Bronchial epithelial cell (primary cell): ENCODE results near the gene ERV3-1. TPM values are rescaled to one million over a fixed set of nuclear protein-coding genes. Genes with fewer than 3 reads are reported as not detected.

ENCODE experiments used
- DNase-seq: peaks from one replicate; pipeline ENCODE4 v3.0.0-alpha.2; 2010; ENCODE audit warnings: low read depth
- FAIRE-seq: peaks from 2 replicates; lab custom pipeline; 2011; peaks lifted over from hg19 to GRCh38; lab: Jason Lieb, UNC
- H3K27me3 ChIP-seq: 2 replicates; pipeline ENCODE4 v1.5.1; 2011; ENCODE audit warnings: low read length; ENCODE audit not compliant: control insufficient read depth, insufficient read depth
- H3K36me3 ChIP-seq: 2 replicates; pipeline ENCODE4 v1.5.1; 2011; ENCODE audit warnings: low read length; ENCODE audit not compliant: control insufficient read depth, insufficient read depth
- H3K4me3 ChIP-seq: 2 replicates; pipeline ENCODE4 v1.5.1; 2011; ENCODE audit warnings: mild to moderate bottlenecking, low read depth, low read length, control low read depth
- total RNA-seq: library from RNA; depleted of rRNA; stranded (reverse); fragments of >200 nt; gene quantifications from 2 replicates; pipeline ENCODE4 v1.2.1, GENCODE V29; 2014
- TF ChIP-seq, protein P1 (sequence below): IDR thresholded peaks from 2 replicates; pipeline ENCODE4 v1.5.1; 2011; ENCODE audit warnings: mild to moderate bottlenecking, moderate library complexity, low read length, control low read depth, inconsistent platforms; ENCODE audit not compliant: insufficient read depth, severe bottlenecking

The ERV3-1 gene
- total RNA-seq, 1 donor from 2014 or later, result 7.4 TPM

- Histone ChIP-seq H3K36me3 (peaks cover 4% of the 10 kb centered on the region), H3K27me3 (no peaks in the 10 kb centered on the region), H3K4me3 (no peak within 1 kb of the TSS)
- DNase-seq (no peak), FAIRE-seq (no peak)
- TF ChIP-seq, protein P1, sequence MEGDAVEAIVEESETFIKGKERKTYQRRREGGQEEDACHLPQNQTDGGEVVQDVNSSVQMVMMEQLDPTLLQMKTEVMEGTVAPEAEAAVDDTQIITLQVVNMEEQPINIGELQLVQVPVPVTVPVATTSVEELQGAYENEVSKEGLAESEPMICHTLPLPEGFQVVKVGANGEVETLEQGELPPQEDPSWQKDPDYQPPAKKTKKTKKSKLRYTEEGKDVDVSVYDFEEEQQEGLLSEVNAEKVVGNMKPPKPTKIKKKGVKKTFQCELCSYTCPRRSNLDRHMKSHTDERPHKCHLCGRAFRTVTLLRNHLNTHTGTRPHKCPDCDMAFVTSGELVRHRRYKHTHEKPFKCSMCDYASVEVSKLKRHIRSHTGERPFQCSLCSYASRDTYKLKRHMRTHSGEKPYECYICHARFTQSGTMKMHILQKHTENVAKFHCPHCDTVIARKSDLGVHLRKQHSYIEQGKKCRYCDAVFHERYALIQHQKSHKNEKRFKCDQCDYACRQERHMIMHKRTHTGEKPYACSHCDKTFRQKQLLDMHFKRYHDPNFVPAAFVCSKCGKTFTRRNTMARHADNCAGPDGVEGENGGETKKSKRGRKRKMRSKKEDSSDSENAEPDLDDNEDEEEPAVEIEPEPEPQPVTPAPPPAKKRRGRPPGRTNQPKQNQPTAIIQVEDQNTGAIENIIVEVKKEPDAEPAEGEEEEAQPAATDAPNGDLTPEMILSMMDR, result no peak
Measured at GRCh38 chr7:64990936-64991335, 15.6 kb downstream of the ERV3-1 start, which contains the start of gene ZNF117. TSS of gene ZNF117 (minus strand) at chr7:64991036.

- Histone ChIP-seq H3K27me3 (no peaks in the 10 kb centered on the region), H3K4me3 (no peak overlapping the region), H3K36me3 (peaks cover 4% of the 10 kb centered on the region)
- FAIRE-seq (no peak), DNase-seq (no peak)
- TF ChIP-seq, protein P1, result no peak
Measured at GRCh38 chr7:64990216-64990615, 16.3 kb downstream of the ERV3-1 start.

DNA sequence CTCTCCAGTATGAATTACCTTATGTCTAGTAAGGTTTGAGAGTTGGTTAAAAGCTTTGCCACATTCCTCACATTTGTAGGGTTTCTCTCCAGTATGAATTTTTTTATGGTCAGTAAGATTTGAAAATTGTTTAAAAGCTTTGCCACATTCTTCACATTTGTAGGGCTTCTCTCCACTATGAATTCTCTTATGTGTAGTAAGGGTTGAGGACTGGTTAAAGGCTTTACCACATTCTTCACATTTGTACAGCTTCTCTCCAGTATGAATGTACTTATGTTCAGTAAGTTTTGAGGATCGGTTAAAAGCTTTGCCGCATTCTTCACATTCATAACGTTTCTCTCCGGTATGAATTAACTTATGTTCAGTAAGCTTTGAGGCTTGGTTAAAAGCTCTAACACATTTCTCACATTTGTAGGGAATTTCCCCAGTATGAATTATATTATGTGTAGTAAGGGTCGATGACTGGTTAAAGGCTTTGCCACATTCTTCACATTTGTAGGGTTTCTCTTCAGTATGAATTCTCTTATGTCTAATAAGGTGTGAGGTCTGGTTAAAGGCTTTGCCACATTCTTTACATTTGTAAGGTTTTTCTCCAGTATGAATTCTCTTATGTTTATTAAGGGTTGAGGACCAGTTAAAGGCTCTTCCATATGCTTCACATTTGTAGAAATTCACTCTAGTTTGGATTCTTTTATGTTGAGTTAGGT is 27.8 kb downstream of the ERV3-1 start:
- FAIRE-seq, result no peak
- no peak overlapping the region for H3K4me3 ChIP-seq
- peaks cover 3% of the 10 kb centered on the region for H3K36me3 ChIP-seq
- no peak for DNase-seq
- H3K27me3 ChIP-seq, result no peaks in the 10 kb centered on the region
- TF ChIP-seq, protein P1, result no peak

DNA sequence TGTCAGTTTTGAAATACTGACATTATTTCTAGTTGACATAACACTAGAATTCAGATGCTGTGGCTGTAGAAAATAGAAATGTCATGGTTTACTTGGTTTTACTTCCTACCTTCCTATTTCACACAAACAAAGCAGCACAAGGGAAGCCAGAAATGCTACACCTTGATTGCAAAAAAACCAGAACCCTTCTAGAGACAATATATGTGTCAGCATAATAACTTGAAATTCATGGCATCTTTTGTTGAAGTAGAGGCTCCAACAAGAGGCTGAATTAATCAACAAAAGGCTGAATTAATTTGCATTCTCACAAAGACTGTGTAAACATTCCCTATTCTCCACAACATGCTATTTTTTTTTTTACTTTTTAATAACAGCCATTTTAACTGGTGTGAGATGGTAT is 40.9 kb downstream of the ERV3-1 start:
- FAIRE-seq (no peak), DNase-seq (no peak)
- no peaks in the 10 kb centered on the region for H3K27me3 ChIP-seq
- H3K4me3 ChIP-seq, result no peak overlapping the region
- TF ChIP-seq, protein P1, result no peak
- H3K36me3 ChIP-seq, result no peaks in the 10 kb centered on the region

- TF ChIP-seq, protein P1, result no peak
- no peak for FAIRE-seq
- no peaks in the 10 kb centered on the region for H3K27me3 ChIP-seq
- no peak overlapping the region for H3K4me3 ChIP-seq
- H3K36me3 ChIP-seq, result no peaks in the 10 kb centered on the region
- DNase-seq, result no peak
Measured at GRCh38 chr7:64959072-64959747, 47.3 kb downstream of the ERV3-1 start.
